GM18907 (cell line): ENCODE measurements around the gene UBE2E1.
A peak's percentile ranks its signal among the peaks of the same experiment; 100 is the strongest.
"Not testable (repeated sequence)": the region's sequence is repeated elsewhere in the genome, so short reads cannot be mapped to it uniquely, and the experiment has no call there.

Experiments
- ATAC-seq: cut with Tn5 transposase; IDR thresholded peaks from one replicate; pipeline ENCODE4 v1.9.1; 2021; ENCODE audit warnings: mild to moderate bottlenecking, moderate library complexity; ENCODE audit not compliant: unreplicated experiment

The UBE2E1 gene

GRCh38 chr3:23913873-23914743 lies 108.4 kb downstream of the UBE2E1 start:
- no peak for ATAC-seq

DNA sequence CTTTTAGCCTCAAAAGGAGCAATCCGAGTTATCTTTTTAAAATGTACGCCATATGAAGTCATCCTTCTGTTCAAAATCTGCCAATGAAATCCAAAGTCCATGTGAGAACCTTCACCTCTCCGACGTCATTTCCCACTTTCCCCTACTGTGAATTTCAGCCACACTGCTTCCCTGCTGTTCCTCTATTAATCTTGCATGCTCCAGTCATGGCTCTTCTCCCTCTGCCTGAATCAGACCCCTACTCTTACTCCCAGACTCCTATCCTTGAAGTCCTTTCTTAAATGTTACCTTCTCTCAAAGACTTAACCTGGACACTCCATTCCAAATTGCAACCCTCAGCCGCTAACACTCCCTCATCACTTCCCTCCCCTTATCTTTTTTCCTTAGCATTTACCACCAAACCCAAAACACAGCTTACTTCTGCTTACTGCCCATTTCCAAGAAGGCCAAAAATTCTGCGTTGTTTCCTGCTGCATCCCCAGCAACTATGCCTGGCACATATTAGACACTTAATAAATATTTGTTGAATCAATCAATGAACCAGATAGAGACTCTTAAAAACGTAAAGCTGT lies 109.9 kb downstream of the UBE2E1 start:
- no peak for ATAC-seq

- peak; percentile 61 for ATAC-seq
These were observed 110.6 kb downstream of the UBE2E1 start for GRCh38 chr3:23916152-23916885.

DNA sequence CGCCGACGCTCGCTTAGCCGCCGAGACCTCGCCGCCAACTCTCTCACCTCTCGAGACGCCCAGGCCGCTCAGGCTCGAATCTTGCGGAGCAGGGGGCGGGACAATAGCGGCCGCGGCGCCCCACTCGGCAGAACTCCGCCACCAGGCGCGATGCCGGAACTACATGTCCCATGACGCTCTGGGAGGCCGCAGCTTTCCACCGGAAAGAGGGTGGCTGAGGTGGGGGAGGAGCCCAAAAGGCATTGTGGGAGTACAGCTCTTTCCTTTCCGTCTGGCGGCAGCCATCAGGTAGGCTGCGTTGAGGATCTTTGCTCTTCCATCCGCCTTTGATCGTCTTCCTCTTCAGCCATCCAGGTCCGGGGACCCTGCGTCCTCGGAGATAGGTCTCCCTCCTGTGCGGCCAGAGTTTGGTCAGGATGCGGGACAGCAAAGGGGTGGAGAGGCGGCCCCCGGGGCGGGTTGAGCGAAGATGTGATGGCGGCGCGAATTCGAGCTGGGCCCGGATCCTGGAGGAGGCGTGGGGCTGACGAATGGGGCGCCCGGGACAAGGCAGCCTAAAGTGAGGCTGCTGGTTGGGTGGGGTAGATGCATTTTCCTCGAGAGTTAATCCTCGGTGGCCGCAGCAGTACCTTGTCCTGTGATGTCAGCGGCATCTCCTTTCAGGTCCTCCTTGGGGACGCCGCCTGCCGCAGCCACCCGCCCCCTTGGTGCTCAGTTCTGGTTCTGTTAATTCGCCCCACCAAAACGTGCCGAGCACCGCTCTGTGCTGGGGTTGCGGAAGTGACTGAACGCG lies 111.3 kb downstream of the UBE2E1 start, which contains the start of the genes NKIRAS1 and RPL15:
NKIRAS1 (minus strand) TSS at position 105 of the 793 bp plus-strand sequence. CDS start 6,086 bp downstream, outside the sequence.
RPL15 (plus strand) TSS at position 247 of the 793 bp plus-strand sequence. CDS start 728 bp downstream, outside the sequence.
- peak; percentile 96 for ATAC-seq

DNA sequence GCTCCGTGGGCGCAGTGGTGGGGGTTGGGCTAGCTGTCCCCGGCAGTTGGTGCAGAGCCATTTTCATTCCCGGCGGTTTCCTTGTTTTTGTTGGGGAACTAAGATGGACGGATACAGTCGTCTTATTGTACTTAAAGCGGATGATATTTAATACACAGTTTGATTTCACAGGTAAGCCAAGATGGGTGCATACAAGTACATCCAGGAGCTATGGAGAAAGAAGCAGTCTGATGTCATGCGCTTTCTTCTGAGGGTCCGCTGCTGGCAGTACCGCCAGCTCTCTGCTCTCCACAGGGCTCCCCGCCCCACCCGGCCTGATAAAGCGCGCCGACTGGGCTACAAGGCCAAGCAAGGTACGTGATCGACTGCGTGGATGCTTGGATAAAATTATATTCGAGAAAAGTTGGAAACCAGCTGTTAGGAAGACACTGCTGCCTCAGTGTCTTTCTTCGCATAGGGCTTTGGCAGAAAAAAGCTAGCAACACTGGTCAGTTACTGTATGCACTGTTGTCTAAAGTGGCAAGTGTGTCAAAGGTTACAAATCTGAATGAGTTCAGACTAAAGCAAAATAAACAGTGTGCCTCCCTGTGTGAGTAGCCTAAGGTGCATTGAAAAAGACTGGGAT lies 112.0 kb downstream of the UBE2E1 start:
- not testable (repeated sequence) for ATAC-seq

GRCh38 chr3:23918331-23918730 lies 112.6 kb downstream of the UBE2E1 start:
- ATAC-seq: not testable (repeated sequence)

- no peak for ATAC-seq
These were observed 113.9 kb downstream of the UBE2E1 start for GRCh38 chr3:23919628-23920027.

DNA sequence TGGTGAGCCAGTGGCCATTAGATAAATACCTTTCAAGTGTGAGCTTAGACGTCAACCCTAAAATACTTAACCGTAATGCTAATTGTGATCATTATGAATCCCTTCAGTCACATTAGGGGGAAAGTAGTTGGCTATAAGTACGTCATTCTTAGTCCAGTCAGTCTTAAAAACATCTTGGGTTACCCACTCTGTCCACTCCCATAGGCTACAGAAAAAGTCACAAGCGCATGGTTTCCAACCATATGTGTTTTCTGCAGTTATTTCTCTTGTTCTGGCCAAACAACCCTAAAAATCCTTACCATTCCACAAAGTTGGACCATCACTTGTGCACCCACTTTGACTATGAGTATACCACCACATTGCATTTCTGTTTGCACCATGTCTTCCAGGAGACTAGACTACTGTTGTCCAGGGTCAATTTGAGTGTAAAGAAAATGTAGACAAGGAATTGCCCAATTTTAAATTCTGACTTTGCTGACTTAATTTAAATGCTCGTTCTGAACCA lies 114.4 kb downstream of the UBE2E1 start:
- no peak for ATAC-seq

GRCh38 chr3:23921052-23921511 lies 115.3 kb downstream of the UBE2E1 start:
- ATAC-seq: no peak

- no peak for ATAC-seq
These were observed 118.0 kb downstream of the UBE2E1 start for GRCh38 chr3:23923786-23924185.

DNA sequence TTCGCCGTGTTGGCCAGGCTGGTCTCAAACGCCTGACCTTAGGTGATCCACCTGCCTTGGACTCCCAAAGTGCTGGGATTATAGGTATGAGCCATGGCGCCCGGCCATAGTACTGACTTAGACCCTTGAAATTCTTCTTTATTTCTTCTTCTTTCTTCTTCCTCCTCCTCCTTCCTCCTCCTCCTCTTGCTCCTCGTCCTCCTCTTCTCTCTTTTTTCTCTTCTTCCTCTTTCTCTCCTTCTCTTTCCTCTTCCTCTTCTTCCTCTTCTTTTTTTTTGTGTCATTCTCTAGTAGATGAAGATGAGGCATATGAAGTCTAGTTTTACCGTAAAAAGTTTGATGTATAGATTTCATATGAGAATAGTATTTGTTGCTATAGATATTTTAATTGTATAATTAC lies 120.5 kb downstream of the UBE2E1 start:
- ATAC-seq: no peak

- no peak for ATAC-seq
These were observed 121.0 kb downstream of the UBE2E1 start for GRCh38 chr3:23926736-23927135.

GRCh38 chr3:23928524-23928923 lies 122.8 kb downstream of the UBE2E1 start:
- ATAC-seq: no peak

- no peak for ATAC-seq
These were observed 125.8 kb downstream of the UBE2E1 start for GRCh38 chr3:23931597-23931996.

- no peak for ATAC-seq
These were observed 126.8 kb downstream of the UBE2E1 start for GRCh38 chr3:23932571-23932970.

DNA sequence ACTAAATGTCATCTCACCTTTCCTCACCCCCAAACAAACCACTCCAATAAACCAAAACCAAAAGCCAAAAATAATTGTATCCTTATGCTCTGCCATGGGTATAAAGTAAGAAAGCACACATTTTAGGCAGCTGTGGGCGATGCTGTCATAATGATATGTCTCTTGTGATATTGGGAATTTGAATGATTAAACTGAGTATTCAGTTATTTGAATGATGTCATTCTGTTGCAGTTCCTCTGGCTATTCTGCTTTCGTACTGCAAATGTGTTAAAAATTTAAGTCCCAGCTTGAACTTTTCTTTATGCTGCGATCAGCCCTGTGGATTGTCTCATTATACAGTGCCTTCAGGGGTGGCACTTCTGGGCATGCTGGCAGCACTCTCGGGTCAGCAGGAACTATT lies 128.5 kb downstream of the UBE2E1 start:
- ATAC-seq: no peak

DNA sequence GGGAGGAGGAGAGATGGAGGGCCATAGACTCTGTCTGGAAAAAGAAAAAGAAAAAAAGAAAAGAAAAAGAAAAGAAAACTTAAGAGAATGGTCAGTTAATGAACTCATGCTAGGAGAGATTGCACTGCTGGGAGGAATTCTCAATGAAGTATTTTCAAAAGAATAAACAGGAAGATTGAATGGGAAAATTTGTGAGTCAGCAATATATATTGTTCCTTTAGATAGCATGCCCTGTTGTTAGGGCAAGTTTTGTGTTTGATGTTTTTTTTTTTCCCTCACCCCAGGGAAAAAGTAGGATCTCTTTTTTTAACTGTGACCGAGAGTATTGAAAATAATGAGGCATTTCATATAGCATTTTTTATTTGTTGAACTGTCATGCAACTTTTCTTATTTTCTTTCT lies 131.5 kb downstream of the UBE2E1 start:
- no peak for ATAC-seq

DNA sequence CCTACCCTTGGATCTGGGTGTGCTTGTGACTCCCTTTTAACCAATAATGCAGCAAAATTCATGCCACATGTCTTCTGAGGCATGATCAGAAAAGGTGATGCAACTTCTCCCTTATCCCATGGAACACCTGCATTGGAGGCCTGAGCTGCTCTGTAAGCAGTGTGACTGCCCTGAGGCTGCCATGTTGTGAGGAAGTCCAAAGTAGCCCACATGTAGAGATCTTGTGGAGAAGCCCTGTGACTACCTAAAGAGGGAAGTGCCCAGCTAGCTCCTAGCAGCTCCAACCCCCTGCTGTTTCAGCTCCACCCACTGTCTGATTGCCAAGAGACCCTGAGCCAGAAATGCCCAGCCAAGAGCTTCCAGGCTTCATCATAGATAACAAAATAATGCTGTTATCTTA lies 132.9 kb downstream of the UBE2E1 start:
- ATAC-seq: no peak

DNA sequence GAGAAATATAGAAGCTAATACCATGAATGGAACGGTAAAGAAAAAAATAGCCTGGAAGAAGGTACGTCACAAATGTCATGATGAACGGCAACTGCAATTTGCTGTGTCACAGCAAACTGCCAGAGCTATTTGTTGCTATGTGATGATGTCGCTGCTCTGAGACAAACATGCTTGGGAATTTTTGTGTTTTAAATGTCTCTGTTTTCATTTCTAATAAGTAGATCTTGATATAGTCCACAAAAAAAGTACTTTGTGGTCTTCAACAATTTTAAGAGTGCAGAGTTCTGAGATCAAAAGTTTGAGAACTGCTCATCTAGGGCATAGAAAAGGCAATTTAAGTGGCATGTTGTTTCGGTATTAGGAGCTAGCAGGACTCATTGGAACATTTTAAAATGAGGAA lies 135.0 kb downstream of the UBE2E1 start:
- no peak for ATAC-seq
